ENCODE data around the gene PSMB5. TPM values are rescaled to one million over a fixed set of nuclear protein-coding genes. Genes with fewer than 3 reads are reported as not detected.
A peak's percentile ranks its signal among the peaks of the same experiment; 100 is the strongest.

The PSMB5 gene
- total RNA-seq, 1 experiment from 2014 or later: 172 TPM

DNA sequence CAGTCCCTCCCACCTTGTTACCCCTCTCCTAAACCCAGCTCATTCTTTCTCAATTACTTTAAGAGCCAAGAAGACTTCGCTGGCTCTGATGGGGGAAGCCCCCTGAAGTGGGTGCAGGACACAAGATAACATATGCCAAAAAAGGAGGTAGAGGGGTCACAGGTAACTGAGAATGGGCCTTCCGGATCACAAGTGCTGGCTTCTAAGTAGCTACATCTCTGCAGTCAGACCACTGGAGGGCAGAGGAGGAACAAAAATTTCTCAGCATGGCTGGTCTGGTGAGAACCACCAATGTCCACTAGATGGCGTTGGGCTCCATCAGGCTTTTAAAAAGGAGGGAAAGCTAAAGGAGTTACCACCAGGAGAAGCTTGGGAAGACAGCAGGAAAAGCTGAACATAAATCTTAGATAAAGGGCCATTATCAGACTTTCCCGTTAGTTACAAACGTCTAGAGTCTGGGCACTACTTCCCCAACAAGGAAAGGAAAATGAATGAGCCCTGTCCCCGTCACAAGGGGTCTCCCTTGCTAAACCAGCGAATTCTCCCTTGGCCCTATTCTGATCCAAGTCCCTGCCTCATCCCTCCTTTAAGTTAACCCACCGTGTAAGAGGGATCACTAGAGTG, 34.2 kb upstream of the PSMB5 start:
- H3K27ac Mint-ChIP-seq (ENCODE audit: unreplicated experiment): peak overlapping the region; percentile 60
- no peak overlapping the region for H3K4me3 ChIP-seq (ENCODE audit: low read depth, low read length)
- no peaks in the 10 kb centered on the region for H3K9me3 ChIP-seq

DNA sequence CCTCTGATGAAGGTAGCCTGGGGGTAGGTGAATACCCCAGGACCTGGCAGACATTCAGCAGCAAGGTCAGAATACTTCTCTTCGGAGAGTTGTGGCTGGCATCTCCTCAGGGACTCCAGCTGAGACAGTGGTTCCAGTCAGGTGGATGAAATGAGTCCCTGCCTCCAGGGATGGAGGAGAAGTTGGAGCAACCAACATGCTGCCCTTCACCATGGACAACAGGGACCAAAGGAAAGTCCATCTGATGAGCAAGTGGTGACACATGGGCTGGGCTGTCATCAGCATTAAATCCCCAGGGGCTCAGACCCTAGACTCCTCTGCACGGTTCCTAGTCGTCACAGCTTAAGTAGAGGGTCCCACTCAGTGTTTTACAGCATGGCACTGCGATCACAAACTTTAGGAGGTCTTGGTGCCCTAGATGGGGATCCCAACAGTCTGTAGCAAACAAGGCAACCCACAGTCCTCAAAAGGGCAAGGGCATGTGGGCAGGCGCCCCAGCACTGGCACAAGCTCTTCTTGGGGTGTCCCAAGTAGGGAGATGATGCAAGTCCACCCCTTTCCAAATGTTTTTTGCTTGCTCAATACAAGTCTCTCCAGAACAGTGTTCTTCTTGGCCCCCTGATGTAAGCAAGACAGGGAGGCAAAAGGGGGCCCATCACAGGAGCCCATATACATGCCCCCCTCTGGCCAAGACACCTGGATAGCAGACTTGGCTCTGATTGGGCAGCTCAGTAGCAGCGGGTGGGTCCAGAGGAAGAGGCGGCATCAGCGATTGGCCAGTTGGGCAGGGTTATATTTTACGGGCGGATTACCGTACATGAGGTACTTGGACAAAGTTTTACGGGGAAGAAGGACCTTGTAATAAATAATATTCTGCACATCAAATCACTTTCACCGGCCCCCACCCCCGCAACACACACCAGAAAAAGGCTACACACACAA, 33.4 kb upstream of the PSMB5 start:
- POLR2A ChIA-PET: interaction anchor here (1.1 to 1.6 kb wide), 3 partner anchors 10 to 61 kb away, joined by 3 to 23 read pairs (median 12); partner anchors contain the start of genes ACIN1 and C14orf119
- Mint-ChIP-seq H3K36me3 (ENCODE audit: insufficient read depth, unreplicated experiment) (peaks cover 90% of the 10 kb centered on the region), H3K27me3 (ENCODE audit: insufficient read depth, unreplicated experiment) (no peaks in the 10 kb centered on the region), H3K4me3 (ENCODE audit: unreplicated experiment) (no peak overlapping the region), H3K9me3 (ENCODE audit: unreplicated experiment) (no peaks in the 10 kb centered on the region), H3K27ac (ENCODE audit: unreplicated experiment) (peak overlapping the region; percentile 60), H3K4me1 (ENCODE audit: low read depth, unreplicated experiment) (peaks cover 38% of the 10 kb centered on the region)
- intact Hi-C loops (cut with micrococcal nuclease; ENCODE audit: unreplicated experiment): loop anchor here (2.0 kb wide), 1 partner anchor 119 kb away; no protein-coding TSS in a partner anchor
- TF ChIP-seq, protein P1, sequence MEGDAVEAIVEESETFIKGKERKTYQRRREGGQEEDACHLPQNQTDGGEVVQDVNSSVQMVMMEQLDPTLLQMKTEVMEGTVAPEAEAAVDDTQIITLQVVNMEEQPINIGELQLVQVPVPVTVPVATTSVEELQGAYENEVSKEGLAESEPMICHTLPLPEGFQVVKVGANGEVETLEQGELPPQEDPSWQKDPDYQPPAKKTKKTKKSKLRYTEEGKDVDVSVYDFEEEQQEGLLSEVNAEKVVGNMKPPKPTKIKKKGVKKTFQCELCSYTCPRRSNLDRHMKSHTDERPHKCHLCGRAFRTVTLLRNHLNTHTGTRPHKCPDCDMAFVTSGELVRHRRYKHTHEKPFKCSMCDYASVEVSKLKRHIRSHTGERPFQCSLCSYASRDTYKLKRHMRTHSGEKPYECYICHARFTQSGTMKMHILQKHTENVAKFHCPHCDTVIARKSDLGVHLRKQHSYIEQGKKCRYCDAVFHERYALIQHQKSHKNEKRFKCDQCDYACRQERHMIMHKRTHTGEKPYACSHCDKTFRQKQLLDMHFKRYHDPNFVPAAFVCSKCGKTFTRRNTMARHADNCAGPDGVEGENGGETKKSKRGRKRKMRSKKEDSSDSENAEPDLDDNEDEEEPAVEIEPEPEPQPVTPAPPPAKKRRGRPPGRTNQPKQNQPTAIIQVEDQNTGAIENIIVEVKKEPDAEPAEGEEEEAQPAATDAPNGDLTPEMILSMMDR (IDR thresholded peaks at IDR 0.05; ENCODE audit: insufficient read depth in 1 of 2, low read depth in 1 of 2, low read length in 1 of 2, severe bottlenecking in 1 of 2, unreplicated experiment in 1 of 2): no peak
- H3K27me3 ChIP-seq (replicated peaks; ENCODE audit: control insufficient read depth, insufficient read depth, low read length): no peaks in the 10 kb centered on the region
- H3K9me3 ChIP-seq: no peaks in the 10 kb centered on the region
- BruUV-seq (replicated peaks): no TSS peak
- peaks cover 17% of the 10 kb centered on the region for H3K4me1 ChIP-seq
- H3K36me3 ChIP-seq (ENCODE audit: control insufficient read depth, insufficient read depth, low read length): peaks cover 9% of the 10 kb centered on the region
- CTCF ChIA-PET: interaction anchor here (0.6 to 2.0 kb wide), 39 partner anchors 9 to 1047 kb away, joined by 3 to 110 read pairs (median 5); partner anchors contain the start of genes ACIN1, C14orf119, CDH24 and CEBPE
- H3K4me3 ChIP-seq (ENCODE audit: low read depth, low read length): no peak overlapping the region
- DNase-seq: no peak

More for the DNA sequence above, 34.2 kb upstream of the PSMB5 start:
- H3K36me3 ChIP-seq (ENCODE audit: control insufficient read depth, insufficient read depth, low read length): peaks cover 7% of the 10 kb centered on the region
- H3K9me3 Mint-ChIP-seq (ENCODE audit: unreplicated experiment): no peaks in the 10 kb centered on the region
- H3K4me3 Mint-ChIP-seq (ENCODE audit: unreplicated experiment): peak overlapping the region; percentile 42
- peaks cover 90% of the 10 kb centered on the region for H3K36me3 Mint-ChIP-seq (ENCODE audit: insufficient read depth, unreplicated experiment)
- BruUV-seq (replicated peaks): TSS peak; percentile 0
- H3K4me1 Mint-ChIP-seq (ENCODE audit: low read depth, unreplicated experiment): peaks cover 32% of the 10 kb centered on the region
- CTCF ChIA-PET: interaction anchor here (0.6 to 2.0 kb wide), 42 partner anchors 10 to 1046 kb away, joined by 3 to 110 read pairs (median 4); partner anchors contain the start of genes ACIN1, C14orf119, CDH24 and CEBPE
- TF ChIP-seq, protein P1 (IDR thresholded peaks at IDR 0.05; ENCODE audit: insufficient read depth in 1 of 2, low read depth in 1 of 2, low read length in 1 of 2, severe bottlenecking in 1 of 2, unreplicated experiment in 1 of 2): peak; percentile 95 to 98
- POLR2A ChIA-PET: interaction anchor here (0.6 to 1.6 kb wide), 4 partner anchors 10 to 62 kb away, joined by 3 to 23 read pairs (median 8); partner anchors contain the start of genes ACIN1 and C14orf119
- H3K4me1 ChIP-seq: peaks cover 13% of the 10 kb centered on the region
- peak; percentile 89 for DNase-seq
- no peaks in the 10 kb centered on the region for H3K27me3 ChIP-seq (replicated peaks; ENCODE audit: control insufficient read depth, insufficient read depth, low read length)
- H3K27me3 Mint-ChIP-seq (ENCODE audit: insufficient read depth, unreplicated experiment): no peaks in the 10 kb centered on the region
- intact Hi-C loops (cut with micrococcal nuclease; ENCODE audit: unreplicated experiment): loop anchor here (1.0 to 2.0 kb wide), 2 partner anchors 40 to 118 kb away; no protein-coding TSS in a partner anchor
